H1 (cell line): ENCODE measurements around the gene RNGTT. TPM values are rescaled to one million over a fixed set of nuclear protein-coding genes. Genes with fewer than 3 reads are reported as not detected.

Experiments
- CTCF ChIA-PET: fragments of 300-600 bp; sonication (Branson Sonifier 250); formaldehyde crosslinking; loops from one replicate; lab custom pipeline; 2021; ENCODE audit not compliant: partially characterized antibody; lab: Charles Lee
- POLR2A ChIA-PET: fragments of 300-600 bp; sonication (Branson Sonifier 250); formaldehyde crosslinking; loops from one replicate; lab custom pipeline; 2021; ENCODE audit warnings: inconsistent platforms; ENCODE audit not compliant: partially characterized antibody; lab: Charles Lee
- DNase-seq, 2 experiments: peaks; one replicate each; pipeline versions ENCODE4 v3.0.0 to v3.0.0-alpha.2; 2010 to 2022; ENCODE audit warnings: low spot score in 2 of 2, low read depth in 1 of 2, mixed read lengths in 1 of 2
- FAIRE-seq: peaks from 2 replicates; lab custom pipeline; 2011; peaks lifted over from hg19 to GRCh38; lab: Jason Lieb, UNC
- H2AFZ ChIP-seq: 2 replicates; pipeline ENCODE4 v1.8.1; 2012; ENCODE audit warnings: low read length, inconsistent platforms
- H2AK5ac ChIP-seq: 2 replicates; pipeline ENCODE4 v1.6.1; 2013; ENCODE audit warnings: low read depth, low read length
- H2BK120ac ChIP-seq: replicated peaks from 2 replicates; pipeline ENCODE3; 2013; ENCODE audit warnings: low read depth, low read length, inconsistent platforms
- H2BK12ac ChIP-seq: 2 replicates; pipeline ENCODE4 v1.6.1; 2013; ENCODE audit warnings: low read depth, low read length
- H2BK15ac ChIP-seq: 2 replicates; pipeline ENCODE4 v1.6.1; 2013; ENCODE audit warnings: low read length
- H2BK20ac ChIP-seq: 2 replicates; pipeline ENCODE4 v1.6.1; 2013; ENCODE audit warnings: low read length
- H2BK5ac ChIP-seq: 2 replicates; pipeline ENCODE4 v1.6.1; 2013; ENCODE audit warnings: low read depth, low read length
- H3K14ac ChIP-seq: 2 replicates; pipeline ENCODE4 v1.6.1; 2013; ENCODE audit warnings: inconsistent platforms; ENCODE audit not compliant: insufficient read length
- H3K18ac ChIP-seq: 2 replicates; pipeline ENCODE4 v1.6.1; 2013; ENCODE audit warnings: low read length; ENCODE audit errors: extremely low read depth
- H3K23ac ChIP-seq: 2 replicates; pipeline ENCODE4 v1.6.1; 2013; ENCODE audit warnings: inconsistent platforms; ENCODE audit not compliant: insufficient read length
- H3K23me2 ChIP-seq: 2 replicates; pipeline ENCODE4 v1.6.1; 2013; ENCODE audit warnings: low read depth, low read length
- H3K27ac ChIP-seq: 2 replicates; pipeline ENCODE4 v1.6.1; 2011; ENCODE audit warnings: low read depth, low read length, inconsistent platforms
- H3K27me3 ChIP-seq, 4 experiments: replicated peaks in 1 of 4; 1 replicate in 1 of 4; 2 replicates in 3 of 4; pipeline versions ENCODE4 v1.6.1 to v1.8.1; 2011 to 2013; ENCODE audit warnings: low read length in 3 of 4, mild to moderate bottlenecking in 3 of 4, inconsistent platforms in 2 of 4, mixed read lengths in 2 of 4, moderate library complexity in 1 of 4; ENCODE audit not compliant: control insufficient read depth in 3 of 4, insufficient read depth in 3 of 4; ENCODE audit errors: extremely low read depth in 1 of 4
- H3K36me3 ChIP-seq, 4 experiments: 2 replicates each; pipeline versions ENCODE4 v1.6.1 to v1.8.1; 2011 to 2013; ENCODE audit warnings: mild to moderate bottlenecking in 4 of 4, low read length in 3 of 4, moderate library complexity in 2 of 4, control low read depth in 1 of 4, inconsistent platforms in 1 of 4; ENCODE audit not compliant: insufficient read depth in 4 of 4, control insufficient read depth in 2 of 4
- H3K4ac ChIP-seq: replicated peaks from 2 replicates; pipeline ENCODE3; 2013; ENCODE audit warnings: low read length, low read depth, mixed read lengths, inconsistent platforms; ENCODE audit not compliant: insufficient read length
- H3K4me1 ChIP-seq, 4 experiments: replicated peaks in 1 of 4; 1 replicate in 1 of 4; 2 replicates in 3 of 4; pipeline versions ENCODE4 v1.6.1 to v1.8.1; 2011 to 2013; ENCODE audit warnings: low read length in 3 of 4, inconsistent platforms in 2 of 4, mixed read lengths in 1 of 4; ENCODE audit not compliant: insufficient read depth in 4 of 4, control insufficient read depth in 3 of 4
- H3K4me2 ChIP-seq, 2 experiments: 2 replicates each; pipeline versions ENCODE4 v1.6.1 to v1.8.1; 2011 to 2013; ENCODE audit warnings: low read depth in 2 of 2, low read length in 2 of 2, control low read depth in 1 of 2, inconsistent platforms in 1 of 2, mild to moderate bottlenecking in 1 of 2; ENCODE audit not compliant: insufficient read depth in 1 of 2
- H3K4me3 ChIP-seq, 4 experiments: fragments of 200-600, 300-600 bp in 1 of 4; sonication (generic), shearing (Covaris generic), sonication (Bioruptor Twin) in 1 of 4; 2 replicates each; pipeline versions ENCODE4 v1.5.1 to v1.8.1; 2011 to 2016; ENCODE audit warnings: low read length in 4 of 4, low read depth in 3 of 4, control low read depth in 2 of 4, inconsistent platforms in 2 of 4, mild to moderate bottlenecking in 2 of 4, mixed read lengths in 1 of 4, moderate library complexity in 1 of 4; ENCODE audit not compliant: insufficient read depth in 2 of 4; ENCODE audit errors: extremely low read depth in 1 of 4
- H3K56ac ChIP-seq: replicated peaks from 2 replicates; pipeline ENCODE3; 2013; ENCODE audit warnings: low read depth, mild to moderate bottlenecking, mixed read lengths, low read length, inconsistent platforms; ENCODE audit not compliant: insufficient read length
- H3K79me1 ChIP-seq: 2 replicates; pipeline ENCODE4 v1.6.1; 2013; ENCODE audit warnings: low read depth, low read length, control low read depth
- H3K79me2 ChIP-seq, 2 experiments: 2 replicates each; pipeline versions ENCODE4 v1.6.1 to v1.8.1; 2012 to 2013; ENCODE audit warnings: low read length in 2 of 2, mild to moderate bottlenecking in 2 of 2, inconsistent platforms in 1 of 2; ENCODE audit not compliant: insufficient read depth in 2 of 2, control insufficient read depth in 1 of 2
- H3K9ac ChIP-seq, 4 experiments: replicated peaks in 1 of 4; 1 replicate in 1 of 4; 2 replicates in 3 of 4; pipeline versions ENCODE4 v1.6.1 to v1.8.1; 2011 to 2013; ENCODE audit warnings: low read depth in 3 of 4, low read length in 3 of 4, control low read depth in 2 of 4, mild to moderate bottlenecking in 2 of 4, moderate library complexity in 2 of 4, inconsistent platforms in 1 of 4; ENCODE audit errors: extremely low read depth in 1 of 4
- H3K9me3 ChIP-seq, 2 experiments: 2 replicates each; pipeline versions ENCODE4 v1.6.1 to v1.8.1; 2012 to 2013; ENCODE audit warnings: mild to moderate bottlenecking in 2 of 2, moderate library complexity in 2 of 2, control low read depth in 1 of 2, inconsistent platforms in 1 of 2, low read depth in 1 of 2, low read length in 1 of 2, mixed read lengths in 1 of 2; ENCODE audit not compliant: insufficient read depth in 2 of 2
- H4K20me1 ChIP-seq, 2 experiments: replicated peaks in 1 of 2; 2 replicates each; pipeline versions ENCODE3 to v1.8.1; 2011 to 2013; ENCODE audit warnings: inconsistent platforms in 2 of 2, low read length in 2 of 2, mild to moderate bottlenecking in 1 of 2; ENCODE audit not compliant: insufficient read depth in 2 of 2, control insufficient read depth in 1 of 2
- H4K5ac ChIP-seq: 2 replicates; pipeline ENCODE4 v1.6.1; 2013; ENCODE audit warnings: low read length, low read depth, mixed read lengths, inconsistent platforms; ENCODE audit not compliant: insufficient read length
- H4K8ac ChIP-seq: 2 replicates; pipeline ENCODE4 v1.8.0; 2013; ENCODE audit warnings: mild to moderate bottlenecking, moderate library complexity, low read length, inconsistent platforms; ENCODE audit not compliant: insufficient read depth; ENCODE audit errors: extremely low read depth
- H4K91ac ChIP-seq: replicated peaks from 2 replicates; pipeline ENCODE3; 2013; ENCODE audit warnings: low read length, mixed read lengths, inconsistent platforms; ENCODE audit not compliant: insufficient read length
- BCL11A ChIP-seq, 2 experiments: IDR thresholded peaks; one replicate each; pipeline ENCODE4 v1.6.1; 2011; ENCODE audit warnings: low read depth in 2 of 2, low read length in 2 of 2, mild to moderate bottlenecking in 2 of 2
- BRCA1 ChIP-seq: IDR thresholded peaks from 2 replicates; pipeline ENCODE4 v1.6.1; 2012; ENCODE audit warnings: low read depth, low read length, improper control_type of control experiment
- CBX8 ChIP-seq: fragments of 300-800, 300-1000 bp; sonication (generic); IDR thresholded peaks from 2 replicates; pipeline ENCODE4 v1.7.1; 2016; ENCODE audit warnings: low read depth, low read length, borderline replicate concordance
- CHD2 ChIP-seq: IDR thresholded peaks from 2 replicates; pipeline ENCODE4 v1.6.1; 2012; ENCODE audit warnings: low read length, improper control_type of control experiment
- KDM4A ChIP-seq: IDR thresholded peaks from one replicate; pipeline ENCODE4 v1.7.1; 2012; ENCODE audit warnings: low read depth, mild to moderate bottlenecking, moderate library complexity, low read length, inconsistent platforms; ENCODE audit not compliant: severe bottlenecking
- MAX ChIP-seq: IDR thresholded peaks from 2 replicates; pipeline ENCODE4 v1.6.1; 2012; ENCODE audit warnings: inconsistent platforms
- RNF2 ChIP-seq: fragments of 200-900, 300-1000 bp; sonication (generic); IDR thresholded peaks from 2 replicates; pipeline ENCODE4 v1.7.1; 2016; ENCODE audit warnings: borderline replicate concordance, low read depth, mild to moderate bottlenecking, antibody characterized with exemption, low read length; ENCODE audit not compliant: poor library complexity, severe bottlenecking; ENCODE audit errors: missing control alignments
- SIRT6 ChIP-seq: IDR thresholded peaks from one replicate; pipeline ENCODE4 v1.7.1; 2012; ENCODE audit warnings: low read length, inconsistent platforms
- SP2 ChIP-seq: IDR thresholded peaks from 2 replicates; pipeline ENCODE4 v1.6.1; 2012; ENCODE audit warnings: mild to moderate bottlenecking, low read length, inconsistent platforms
- SRF ChIP-seq: IDR thresholded peaks from 2 replicates; pipeline ENCODE4 v1.6.1; 2011; ENCODE audit warnings: mild to moderate bottlenecking, low read depth, low read length, moderate library complexity
- TAF7 ChIP-seq: optimal IDR thresholded peaks from 2 replicates; pipeline ENCODE3; 2011; ENCODE audit warnings: low read depth, mild to moderate bottlenecking, inconsistent platforms, low read length, moderate library complexity, borderline replicate concordance
- USF2 ChIP-seq: IDR thresholded peaks from 2 replicates; pipeline ENCODE4 v1.6.1; 2011; ENCODE audit warnings: low read length, improper control_type of control experiment
- polyA plus RNA-seq, 7 experiments: library from polyadenylated mRNA; depleted of rRNA in 3 of 7; stranded (reverse) in 5 of 7; unstranded in 2 of 7; fragments of >200 nt in 5 of 7; fragments of 200-250 nt in 2 of 7; gene quantifications; 1 replicate in 5 of 7; 2 replicates in 1 of 7; 4 replicates in 1 of 7; pipeline versions ENCODE4 v1.2.1 to v1.2.3, GENCODE V29; 2011 to 2013; ENCODE audit warnings: missing spikeins in 2 of 7, mixed read lengths in 2 of 7
- total RNA-seq: library from RNA; stranded (reverse); fragmentation: NEBNext Ultra II Directional; extraction: Animal tissue kit (Norgen Biotek cat#: 25700); gene quantifications from 2 replicates; pipeline ENCODE4 v1.2.1, GENCODE V29; 2021

Gene RNGTT
- total and polyA plus RNA-seq, 2 of the 8 experiments (the other 6 are each of a cell fraction or from before 2014, with no cell fraction given): 3.6 to 21.2 TPM

GRCh38 chr6:88958842-88959241 is 4.6 kb downstream of the RNGTT start:
- Histone ChIP-seq H4K91ac (no peak overlapping the region), H2AFZ (no peak overlapping the region), H3K36me3 (no peaks in the 10 kb centered on the region), H3K27me3 (no peaks in the 10 kb centered on the region), H2BK120ac (no peak overlapping the region), H3K9ac (no peak overlapping the region), H3K4me2 (no peak overlapping the region), H2BK15ac (no peak overlapping the region), H2BK5ac (no peak overlapping the region), H3K4me1 (no peaks in the 10 kb centered on the region; a peak in 1 of 7 replicates), H3K4me3 (no peak overlapping the region), H4K8ac (no peak overlapping the region), H3K9me3 (no peaks in the 10 kb centered on the region), H3K23ac (no peak overlapping the region), H3K27ac (no peak overlapping the region), H3K79me2 (peaks cover 3 to 86% of the 10 kb centered on the region in 2 experiments), H4K5ac (no peak overlapping the region), H3K79me1 (0 out of 2 replicates have a peak, but pooled peaks cover 2% of the 10 kb centered on the region), H3K14ac (no peak overlapping the region), H2AK5ac (no peak overlapping the region), H2BK20ac (no peak overlapping the region), H3K18ac (no peak overlapping the region), H3K4ac (no peak overlapping the region), H4K20me1 (no peaks in the 10 kb centered on the region), H3K23me2 (peaks cover 7% of the 10 kb centered on the region; the same call in 1 of the 2 replicates), H3K56ac (no peak overlapping the region), H2BK12ac (no peak overlapping the region)
- FAIRE-seq (no peak), DNase-seq (no peak)
- CTCF ChIA-PET: interaction anchor here (0.6 kb wide), 1 partner anchor 1695 kb away, joined by 3 read pairs; no protein-coding TSS in a partner anchor
- POLR2A ChIA-PET: no interaction called here
- TF ChIP-seq SIRT6 (no peak), KDM4A (no peak), RNF2 (no peak), SP2 (no peak), CBX8 (no peak), SRF (no peak), CHD2 (no peak), USF2 (no peak), BCL11A (IDR thresholded peaks at IDR 0.05; ENCODE audit: low read depth in 2 of 2, low read length in 2 of 2) (no peak), TAF7 (no peak), MAX (no peak), BRCA1 (no peak)
